ENCODE data around the gene DHCR7.

The DHCR7 gene

GRCh38 chr11:71477641-71478527 lies 29.7 kb upstream of the DHCR7 start:
- no peak for DNase-seq (ENCODE audit: low read depth in 2 of 2)

DNA sequence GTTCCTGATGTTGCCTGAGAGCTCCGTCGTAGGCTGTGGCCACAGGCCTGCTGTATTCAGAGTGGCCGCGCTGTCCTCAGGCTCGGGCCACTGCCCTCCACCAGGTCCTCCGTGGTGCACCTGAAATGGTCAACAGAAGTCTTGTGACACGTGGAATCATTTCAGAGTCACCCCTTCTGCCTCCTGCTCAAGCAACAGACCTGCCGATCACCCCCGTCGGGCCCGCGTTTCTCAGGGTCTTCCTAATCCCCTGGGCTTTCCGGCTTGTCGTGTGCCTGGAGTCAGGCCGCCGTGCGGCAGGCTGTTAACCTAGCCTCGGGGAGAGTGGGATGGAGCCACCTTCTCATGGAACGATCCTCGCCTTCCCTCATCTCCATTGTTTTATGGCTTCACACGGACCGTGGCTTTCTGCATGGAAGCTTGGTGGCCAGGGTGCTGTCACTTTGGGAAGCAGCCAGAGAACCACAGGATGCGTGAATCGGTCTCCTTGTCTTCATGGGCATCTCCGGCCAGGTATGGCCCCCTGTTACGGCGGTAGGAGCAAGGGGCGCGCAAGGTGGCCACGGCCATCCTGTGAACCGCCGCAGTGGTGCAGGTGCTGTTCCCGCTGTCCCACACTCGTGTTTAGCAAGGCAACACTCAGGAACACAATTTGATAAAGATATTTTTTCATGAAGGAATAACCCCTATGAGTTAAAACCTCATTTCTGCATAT lies 28.9 kb upstream of the DHCR7 start:
- DNase-seq (ENCODE audit: low read depth in 2 of 2) = no peak

DNA sequence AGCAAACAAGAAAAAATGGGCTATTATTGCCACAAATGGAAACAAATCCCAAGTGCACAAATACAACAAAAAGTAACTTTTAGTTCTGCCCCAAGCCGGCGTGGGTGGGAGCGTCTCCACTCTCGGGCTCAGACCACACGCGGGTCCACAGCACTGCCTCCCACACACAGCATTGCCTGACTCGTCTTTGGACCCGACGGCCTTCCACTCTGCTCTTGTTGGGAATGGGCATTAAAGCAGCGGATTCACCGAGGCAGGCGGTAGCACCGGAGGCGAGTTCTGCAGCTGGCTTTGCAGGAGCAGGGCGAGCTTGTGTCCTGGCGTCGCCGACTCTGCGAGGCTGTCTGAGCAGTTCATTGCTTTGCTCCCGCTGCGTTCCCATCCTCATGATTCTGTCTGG lies 27.8 kb upstream of the DHCR7 start:
- DNase-seq (ENCODE audit: low read depth in 2 of 2) = no peak

- no peak for DNase-seq (ENCODE audit: low read depth in 2 of 2)
These were observed 26.7 kb upstream of the DHCR7 start for GRCh38 chr11:71474771-71475483.

DNA sequence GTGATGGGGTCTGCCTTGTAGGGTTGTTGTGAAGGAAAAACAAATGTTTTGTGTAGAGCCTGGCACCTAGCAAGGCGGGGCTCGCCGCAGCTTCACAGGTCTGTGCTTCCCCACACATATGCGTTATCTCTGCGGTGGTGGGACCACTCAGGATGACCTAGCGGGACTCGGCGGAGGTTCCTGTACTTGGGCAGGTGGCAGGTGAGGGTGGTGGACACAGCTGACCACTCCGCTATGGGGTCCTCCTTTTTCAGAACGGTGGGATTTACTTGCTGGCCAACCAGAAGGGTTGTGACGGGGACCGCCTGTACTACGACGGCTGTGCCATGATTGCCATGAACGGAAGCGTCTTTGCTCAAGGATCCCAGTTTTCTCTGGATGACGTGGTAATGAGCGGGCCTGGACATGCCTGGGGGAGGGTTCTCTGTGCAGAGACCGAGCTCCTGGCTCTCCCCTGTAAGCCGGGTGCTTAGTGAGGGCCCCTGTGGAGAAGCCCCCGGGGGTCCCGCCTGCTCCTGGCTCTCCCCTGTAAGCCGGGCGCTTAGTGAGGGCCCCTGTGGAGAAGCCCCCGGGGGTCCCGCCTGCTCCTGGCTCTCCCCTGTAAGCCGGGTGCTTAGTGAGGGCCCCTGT lies 26.1 kb upstream of the DHCR7 start:
- DNase-seq (ENCODE audit: low read depth in 2 of 2) = no peak

DNA sequence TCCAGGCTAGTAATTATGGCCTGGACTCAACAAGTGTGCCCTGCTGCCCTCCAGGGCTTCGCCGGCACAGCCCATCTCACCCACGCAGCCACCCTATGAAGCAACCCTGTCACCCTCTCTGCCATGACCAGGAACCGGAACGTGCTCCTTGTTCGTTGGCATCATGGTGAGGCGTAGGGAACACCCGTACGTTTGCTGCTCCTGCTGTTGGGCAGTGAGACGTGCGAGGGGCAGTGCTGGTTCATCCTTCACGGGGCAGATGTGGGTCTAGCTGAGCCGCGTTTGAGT lies 25.5 kb upstream of the DHCR7 start:
- DNase-seq (ENCODE audit: low read depth in 2 of 2) = no peak

DNA sequence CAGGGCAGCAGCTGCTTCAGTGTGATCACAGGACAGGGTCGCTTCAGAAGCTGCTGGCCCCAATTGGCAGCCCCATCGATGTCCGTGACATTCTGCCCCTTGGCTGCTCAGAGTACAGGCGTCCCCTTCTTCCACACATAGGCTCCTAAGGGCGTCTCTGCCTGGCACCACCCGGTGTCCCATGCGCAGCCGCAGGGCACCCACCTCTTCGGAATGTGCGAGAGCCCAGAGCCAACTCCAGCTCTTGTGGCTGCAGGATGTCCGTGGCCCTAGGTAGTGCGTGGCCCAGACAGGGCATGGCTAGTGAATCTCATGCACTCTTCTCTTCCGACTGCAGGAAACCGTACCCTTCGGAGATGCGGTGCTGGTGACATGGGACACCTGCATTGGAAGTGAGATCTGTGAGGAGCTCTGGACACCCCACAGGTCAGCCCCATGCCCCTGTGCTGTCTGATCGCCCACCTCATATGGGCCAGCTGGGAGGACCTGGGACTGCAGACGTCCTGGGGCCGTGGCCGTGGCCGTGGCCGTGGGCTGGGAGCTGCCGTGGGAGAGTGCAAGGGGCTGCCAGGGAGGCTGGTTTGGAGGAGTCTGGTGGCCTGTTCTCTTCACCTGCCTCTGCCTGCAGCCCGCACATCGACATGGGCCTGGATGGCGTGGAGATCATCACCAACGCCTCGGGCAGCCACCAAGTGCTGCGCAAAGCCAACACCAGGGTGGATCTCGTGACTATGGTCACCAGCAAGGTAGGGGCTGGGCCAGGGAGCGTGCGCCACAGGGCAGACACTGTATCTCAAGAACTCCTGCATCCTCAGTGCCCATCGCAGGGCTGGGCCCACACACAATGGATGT lies 25.0 kb upstream of the DHCR7 start:
- DNase-seq (ENCODE audit: low read depth in 2 of 2) = no peak

- DNase-seq (ENCODE audit: low read depth in 2 of 2) = no peak
These were observed 24.2 kb upstream of the DHCR7 start for GRCh38 chr11:71472357-71472885.

DNA sequence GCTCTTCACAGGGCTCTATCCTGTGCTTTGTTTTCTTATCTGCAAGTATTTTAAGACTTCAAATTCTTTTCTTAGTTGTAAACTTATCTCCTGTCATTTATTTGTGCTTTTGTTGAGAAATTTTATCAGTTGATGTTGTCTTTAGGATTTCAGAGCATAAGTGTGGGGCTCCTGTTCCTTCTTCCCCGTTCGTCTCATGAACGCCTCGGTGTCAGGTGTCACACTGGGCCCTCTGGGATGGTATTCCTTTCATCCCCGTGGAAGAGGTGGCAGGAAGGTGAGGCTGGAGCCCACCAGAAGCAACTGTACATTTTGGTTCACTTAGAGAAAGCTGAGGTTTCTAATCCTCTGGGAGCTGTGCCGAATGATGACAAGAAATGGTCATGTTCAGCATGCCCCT lies 22.8 kb upstream of the DHCR7 start:
- no peak for DNase-seq (ENCODE audit: low read depth in 2 of 2)

GRCh38 chr11:71467164-71467563 lies 19.0 kb upstream of the DHCR7 start:
- DNase-seq (ENCODE audit: low read depth in 2 of 2) = no peak

- DNase-seq (ENCODE audit: low read depth in 2 of 2) = no peak
These were observed 18.2 kb upstream of the DHCR7 start for GRCh38 chr11:71466358-71466757.

- DNase-seq (ENCODE audit: low read depth in 2 of 2) = no peak
These were observed 16.9 kb upstream of the DHCR7 start for GRCh38 chr11:71465054-71465453.

GRCh38 chr11:71463331-71464211 lies 15.4 kb upstream of the DHCR7 start:
- no peak for DNase-seq (ENCODE audit: low read depth in 2 of 2)

DNA sequence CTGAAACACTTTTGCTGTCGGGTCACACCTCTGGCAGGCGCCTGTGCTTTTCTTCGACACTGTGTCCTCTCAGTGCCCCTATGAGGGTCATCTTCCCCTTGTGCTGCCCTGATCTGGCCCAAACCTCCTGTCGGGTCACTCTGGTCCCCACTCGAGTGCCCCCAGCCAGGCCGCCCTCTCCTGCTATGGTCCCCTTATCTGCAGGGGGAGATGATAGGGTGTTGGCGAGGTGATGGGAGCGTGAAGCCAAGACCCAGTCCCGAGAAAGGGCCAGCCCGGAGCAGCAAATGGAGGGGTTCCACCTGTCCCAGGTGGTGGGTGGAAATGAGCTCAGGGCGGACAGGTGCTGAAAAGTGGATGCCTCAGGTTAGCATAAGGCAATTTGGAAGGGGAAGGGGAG lies 14.5 kb upstream of the DHCR7 start:
- no peak for DNase-seq (ENCODE audit: low read depth in 2 of 2)

DNA sequence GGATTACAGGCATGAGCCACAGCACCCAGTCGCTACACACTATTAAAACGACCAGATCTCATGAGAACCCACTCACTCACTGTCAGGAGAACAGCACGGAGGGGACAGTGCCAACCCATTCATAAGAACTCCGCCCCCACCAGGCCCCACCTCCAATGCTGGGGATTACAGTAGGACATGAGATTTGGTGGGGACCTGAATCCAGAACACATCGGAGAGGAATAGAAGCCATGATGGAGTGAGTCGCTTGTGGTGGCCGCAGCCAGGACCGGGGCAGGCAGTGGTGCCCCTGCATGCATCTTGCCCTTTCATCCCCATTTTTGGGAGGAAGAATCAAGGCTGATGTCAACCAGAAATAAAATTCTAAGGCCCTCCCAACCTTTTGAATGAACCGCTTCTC lies 13.5 kb upstream of the DHCR7 start:
- no peak for DNase-seq (ENCODE audit: low read depth in 2 of 2)

- DNase-seq (ENCODE audit: low read depth in 2 of 2) = no peak
These were observed 11.7 kb upstream of the DHCR7 start for GRCh38 chr11:71459767-71460320.

DNA sequence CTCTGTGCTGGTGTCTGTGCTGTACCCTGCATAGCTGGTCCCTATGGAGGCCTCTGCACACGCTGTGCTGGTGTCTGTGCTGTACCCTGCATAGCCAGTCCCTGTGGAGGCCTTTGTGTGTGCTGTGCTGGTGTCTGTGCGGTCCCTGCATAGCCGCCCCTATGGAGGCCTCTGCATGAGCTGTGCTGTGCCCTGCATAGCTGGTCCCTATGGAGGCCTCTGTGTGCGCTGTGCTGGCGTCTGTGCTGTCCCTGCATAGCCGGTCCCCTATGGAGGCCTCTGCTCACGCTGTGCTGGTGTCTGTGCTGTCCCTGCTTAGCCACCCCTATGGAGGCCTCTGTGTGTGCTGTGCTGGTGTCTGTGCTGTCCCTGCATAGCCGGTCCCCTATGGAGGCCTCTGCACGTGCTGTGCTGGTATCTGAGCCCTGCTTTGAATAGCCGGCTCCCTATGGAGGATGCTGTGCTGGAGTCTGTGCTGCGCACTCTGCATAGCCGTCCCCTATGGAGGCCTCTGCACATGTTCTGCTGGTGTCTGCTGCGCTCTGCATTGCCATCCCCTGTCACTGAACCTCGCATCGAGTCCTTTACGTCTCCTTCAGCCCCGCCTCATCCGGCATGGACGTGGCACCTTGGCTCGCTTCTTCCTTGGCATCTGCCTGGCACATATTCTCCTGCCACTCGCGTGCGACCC lies 11.0 kb upstream of the DHCR7 start:
- DNase-seq (ENCODE audit: low read depth in 2 of 2) = no peak

DNA sequence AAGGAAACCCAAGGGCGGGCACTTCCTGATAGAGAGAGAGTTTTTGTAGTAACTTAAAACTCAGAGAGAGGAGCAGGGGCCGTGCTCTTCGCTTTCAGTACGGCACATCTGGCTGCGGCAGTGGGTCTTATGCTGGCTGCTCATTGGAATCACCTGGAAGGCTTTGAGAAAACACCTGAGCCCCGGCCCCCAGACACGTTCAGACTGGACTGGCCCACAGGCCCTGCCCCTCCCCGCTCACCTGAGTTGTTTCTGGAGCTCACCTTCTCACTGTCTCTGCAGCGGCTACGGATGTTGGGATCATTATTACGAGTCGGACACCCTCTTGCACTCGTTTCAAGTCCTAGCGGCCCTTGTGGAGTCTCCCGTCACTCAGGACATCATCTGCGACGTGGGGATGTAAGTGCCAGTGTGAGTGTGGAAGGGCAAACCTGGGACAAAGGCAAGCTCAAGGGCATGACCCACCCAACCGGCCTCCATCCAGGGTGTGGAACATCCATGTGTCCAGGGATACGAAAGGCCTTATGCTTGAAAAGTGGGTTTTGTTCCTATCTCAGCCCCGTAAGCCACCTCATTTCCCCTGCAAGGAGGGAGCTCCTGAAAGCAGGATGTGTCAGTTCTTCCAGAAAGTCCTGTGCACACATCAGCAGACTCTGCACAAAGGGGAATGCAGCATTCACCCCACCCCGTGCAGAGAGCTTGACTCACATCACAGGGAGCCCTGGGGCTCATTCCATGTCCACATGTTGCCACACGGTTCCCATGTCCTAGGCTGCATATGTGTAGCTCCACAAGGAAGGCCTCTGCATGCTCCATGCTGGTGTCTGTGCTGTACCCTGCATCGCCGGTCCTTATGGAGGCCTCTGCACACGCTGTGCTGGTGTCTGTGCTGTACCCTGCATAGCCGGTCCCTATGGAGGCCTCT lies 10.2 kb upstream of the DHCR7 start:
- no peak for DNase-seq (ENCODE audit: low read depth in 2 of 2)

All from stimulated activated CD8-positive, alpha-beta memory T cell treated with anti-CD3 and anti-CD28 coated beads, Interleukin-15, amount 100 ng/mL, for 4 hours (primary cell).